Endothelial cell of umbilical vein (primary cell): ENCODE data around the gene TGFA. TPM values are rescaled to one million over a fixed set of nuclear protein-coding genes. Genes with fewer than 3 reads are reported as not detected.

Experiments
- BruUV-seq: library from RNA; stranded (reverse); fragments of 400-500 nt; replicated peaks from 2 replicates; lab custom pipeline; 2021; lab: Mats Ljungman, UMichigan
- CTCF ChIA-PET: fragments of 300-600, 350-600 bp; sonication (Branson Sonifier 250); formaldehyde crosslinking; loops from one replicate; lab custom pipeline; 2021; ENCODE audit warnings: antibody characterized with exemption, inconsistent platforms; lab: Charles Lee
- POLR2A ChIA-PET: fragments of 300-600, 350-600 bp; sonication (Branson Sonifier 250); formaldehyde crosslinking; loops from one replicate; lab custom pipeline; 2021; ENCODE audit warnings: antibody characterized with exemption, inconsistent platforms; lab: Charles Lee
- DNase-seq: peaks from one replicate; pipeline ENCODE4 v3.0.0-alpha.2; 2011; ENCODE audit warnings: low read depth, low spot score
- FAIRE-seq: peaks from 2 replicates; lab custom pipeline; 2011; peaks lifted over from hg19 to GRCh38; lab: Jason Lieb, UNC
- H2AFZ ChIP-seq: 2 replicates; pipeline ENCODE4 v1.6.0; 2012; ENCODE audit warnings: low read depth, low read length, control low read depth, inconsistent platforms
- H3K27ac ChIP-seq: 2 replicates; pipeline ENCODE4 v1.5.1; 2011; ENCODE audit warnings: low read depth, mild to moderate bottlenecking, control low read depth, low read length, moderate library complexity; ENCODE audit not compliant: insufficient read depth
- H3K27me3 ChIP-seq, 2 experiments: 2 replicates each; pipeline versions ENCODE4 v1.6.0 to v1.6.1; 2011; ENCODE audit warnings: low read length in 2 of 2, mixed read lengths in 1 of 2; ENCODE audit not compliant: control insufficient read depth in 2 of 2, insufficient read depth in 2 of 2
- H3K36me3 ChIP-seq, 2 experiments: 2 replicates in 1 of 2; 3 replicates in 1 of 2; pipeline ENCODE4 v1.5.1; 2011; ENCODE audit warnings: low read length in 2 of 2, mild to moderate bottlenecking in 1 of 2, moderate library complexity in 1 of 2; ENCODE audit not compliant: control insufficient read depth in 2 of 2, insufficient read depth in 2 of 2; ENCODE audit errors: extremely low read depth in 1 of 2
- H3K4me1 ChIP-seq: 3 replicates; pipeline ENCODE4 v1.5.1; 2011; ENCODE audit warnings: mild to moderate bottlenecking, low read length; ENCODE audit not compliant: control insufficient read depth, insufficient read depth; ENCODE audit errors: extremely low read depth
- H3K4me2 ChIP-seq: 2 replicates; pipeline ENCODE4 v1.6.1; 2011; ENCODE audit warnings: low read length, control low read depth, mixed read lengths; ENCODE audit not compliant: insufficient read depth
- H3K4me3 ChIP-seq, 3 experiments: fragments of 200-600 bp in 1 of 3; sonication (generic), shearing (Covaris generic) in 1 of 3; replicated peaks in 1 of 3; 2 replicates each; pipeline ENCODE4 v1.5.1; 2011 to 2016; ENCODE audit warnings: control low read depth in 3 of 3, low read length in 3 of 3, mild to moderate bottlenecking in 2 of 3, inconsistent platforms in 1 of 3, low read depth in 1 of 3, moderate library complexity in 1 of 3; ENCODE audit not compliant: insufficient read depth in 1 of 3
- H3K79me2 ChIP-seq: 2 replicates; pipeline ENCODE4 v1.6.0; 2012; ENCODE audit warnings: low read length, inconsistent platforms; ENCODE audit not compliant: control insufficient read depth, insufficient read depth
- H3K9ac ChIP-seq: replicated peaks from 2 replicates; pipeline ENCODE3; 2011; ENCODE audit warnings: low read length, control low read depth; ENCODE audit not compliant: insufficient read depth; ENCODE audit errors: extremely low read depth
- H3K9me1 ChIP-seq: replicated peaks from 3 replicates; pipeline ENCODE4 v1.6.0; 2011; ENCODE audit warnings: mild to moderate bottlenecking, low read length; ENCODE audit not compliant: control insufficient read depth, insufficient read depth; ENCODE audit errors: extremely low read depth
- H3K9me3 ChIP-seq: replicated peaks from 2 replicates; pipeline ENCODE4 v1.5.1; 2012; ENCODE audit warnings: low read length, inconsistent platforms; ENCODE audit not compliant: control insufficient read depth, insufficient read depth
- H4K20me1 ChIP-seq: replicated peaks from 2 replicates; pipeline ENCODE3; 2011; ENCODE audit warnings: mild to moderate bottlenecking, low read length; ENCODE audit not compliant: control insufficient read depth, insufficient read depth; ENCODE audit errors: extremely low read depth
- EZH2 ChIP-seq: IDR thresholded peaks from 2 replicates; pipeline ENCODE4 v1.6.1; 2012; ENCODE audit warnings: borderline replicate concordance, low read depth, mild to moderate bottlenecking, moderate library complexity, low read length, inconsistent platforms; ENCODE audit not compliant: severe bottlenecking
- FOS ChIP-seq: IDR thresholded peaks from 2 replicates; pipeline ENCODE4 v1.6.1; 2011; ENCODE audit warnings: mild to moderate bottlenecking, low read length, moderate library complexity, borderline replicate concordance; ENCODE audit not compliant: insufficient read depth
- GATA2 ChIP-seq: IDR thresholded peaks from 2 replicates; pipeline ENCODE4 v1.7.0; 2011; ENCODE audit warnings: low read depth, mild to moderate bottlenecking, moderate library complexity, mixed read lengths, low read length; ENCODE audit not compliant: insufficient read length, insufficient read depth
- JUN ChIP-seq: IDR thresholded peaks from 2 replicates; pipeline ENCODE4 v1.6.1; 2011; ENCODE audit warnings: borderline replicate concordance, low read depth; ENCODE audit not compliant: insufficient read length, insufficient read depth
- MYC ChIP-seq: IDR thresholded peaks from one replicate; pipeline ENCODE4 v1.6.1; 2011; ENCODE audit warnings: mild to moderate bottlenecking, low read depth, low read length
- POLR2A ChIP-seq: IDR thresholded peaks from 2 replicates; pipeline ENCODE4 v1.6.1; 2012; ENCODE audit warnings: low read depth, mild to moderate bottlenecking, control low read depth, low read length
- POLR2AphosphoS5 ChIP-seq: IDR thresholded peaks from 2 replicates; pipeline ENCODE4 v1.6.1; 2012; ENCODE audit warnings: low read depth, mild to moderate bottlenecking, control low read depth, low read length, moderate library complexity; ENCODE audit not compliant: insufficient read depth
- dilution Hi-C: fragments of 300-500 bp; cut with MboI; formaldehyde crosslinking; loops from one replicate; pipeline ENCODE4 v1.15.0; 2019; ENCODE audit warnings: low sequenced_read_pairs; ENCODE audit not compliant: extremely low pct_ligation_motif_present
- intact Hi-C: fragments of 100-400 bp; cut with micrococcal nuclease; formaldehyde crosslinking; loops from one replicate; pipeline ENCODE4 v1.10.0; 2022
- polyA plus RNA-seq, 4 experiments: library from polyadenylated mRNA; depleted of rRNA in 3 of 4; stranded (reverse) in 3 of 4; unstranded in 1 of 4; fragments of >200 nt; gene quantifications; 2 replicates each; pipeline versions ENCODE4 v1.2.1 to v1.2.3, GENCODE V29; 2011 to 2012; ENCODE audit warnings: missing spikeins in 1 of 4
- total RNA-seq: library from RNA; stranded (reverse); gene quantifications from 2 replicates; pipeline ENCODE4 v1.2.3, GENCODE V29; 2021
- TF ChIP-seq, protein P1 (sequence below): IDR thresholded peaks from 2 replicates; pipeline ENCODE4 v1.6.1; 2011; ENCODE audit not compliant: insufficient read depth, insufficient read length
- TF ChIP-seq, protein P2 (sequence below), 2 donors: IDR thresholded peaks; 1 replicate in 1 of 2; 2 replicates in 1 of 2; pipeline ENCODE4 v1.5.1; 2011; ENCODE audit warnings: low read length in 2 of 2, mild to moderate bottlenecking in 2 of 2, moderate library complexity in 2 of 2, control low read depth in 1 of 2, inconsistent platforms in 1 of 2, low read depth in 1 of 2; ENCODE audit not compliant: insufficient read depth in 1 of 2; ENCODE audit errors: extremely low read depth in 1 of 2

The TGFA gene
- total and polyA plus RNA-seq, 2 donors (not counting 3 experiments of a cell fraction or from before 2014, with no cell fraction given) = 0.22 to 0.32 TPM

DNA sequence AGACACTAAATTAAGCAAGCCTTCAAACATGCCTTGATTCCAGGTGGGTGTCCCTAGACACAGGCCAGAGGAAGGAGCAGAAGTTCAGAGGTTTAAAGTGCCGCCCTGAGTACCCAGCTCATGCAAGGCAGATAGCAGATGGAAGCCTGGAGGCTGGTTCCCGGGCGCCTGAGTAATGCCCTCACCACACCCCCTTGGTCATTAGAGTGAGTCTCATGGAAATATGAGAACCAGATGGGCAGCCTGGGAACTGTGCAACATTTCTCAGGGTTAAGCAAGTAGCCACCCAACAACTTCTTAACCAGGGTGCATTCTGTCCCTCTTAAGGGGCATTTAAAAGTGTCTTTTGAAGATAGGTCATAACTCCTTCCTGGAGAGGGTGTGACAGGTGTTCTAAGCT lies 44.1 kb downstream of the TGFA start:
- Histone ChIP-seq H3K27me3 (no peaks in the 10 kb centered on the region), H3K4me2 (no peak overlapping the region), H4K20me1 (no peaks in the 10 kb centered on the region), H3K79me2 (no peaks in the 10 kb centered on the region), H3K27ac (no peak overlapping the region), H2AFZ (no peak overlapping the region), H3K9ac (no peak overlapping the region), H3K9me3 (no peaks in the 10 kb centered on the region), H3K4me1 (no peaks in the 10 kb centered on the region), H3K4me3 (no peak overlapping the region), H3K36me3 (no peaks in the 10 kb centered on the region), H3K9me1 (no peaks in the 10 kb centered on the region)
- FAIRE-seq (no peak), DNase-seq (no peak)
- dilution Hi-C loops (no loop called here), intact Hi-C loops (no loop called here)
- CTCF ChIA-PET = no interaction called here
- BruUV-seq = no TSS peak
- TF ChIP-seq MYC (no peak), JUN (no peak), GATA2 (no peak), POLR2AphosphoS5 (no peak), EZH2 (no peak), POLR2A (no peak), FOS (no peak)
- TF ChIP-seq, protein P1, sequence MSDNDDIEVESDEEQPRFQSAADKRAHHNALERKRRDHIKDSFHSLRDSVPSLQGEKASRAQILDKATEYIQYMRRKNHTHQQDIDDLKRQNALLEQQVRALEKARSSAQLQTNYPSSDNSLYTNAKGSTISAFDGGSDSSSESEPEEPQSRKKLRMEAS = no peak
- TF ChIP-seq, protein P2, sequence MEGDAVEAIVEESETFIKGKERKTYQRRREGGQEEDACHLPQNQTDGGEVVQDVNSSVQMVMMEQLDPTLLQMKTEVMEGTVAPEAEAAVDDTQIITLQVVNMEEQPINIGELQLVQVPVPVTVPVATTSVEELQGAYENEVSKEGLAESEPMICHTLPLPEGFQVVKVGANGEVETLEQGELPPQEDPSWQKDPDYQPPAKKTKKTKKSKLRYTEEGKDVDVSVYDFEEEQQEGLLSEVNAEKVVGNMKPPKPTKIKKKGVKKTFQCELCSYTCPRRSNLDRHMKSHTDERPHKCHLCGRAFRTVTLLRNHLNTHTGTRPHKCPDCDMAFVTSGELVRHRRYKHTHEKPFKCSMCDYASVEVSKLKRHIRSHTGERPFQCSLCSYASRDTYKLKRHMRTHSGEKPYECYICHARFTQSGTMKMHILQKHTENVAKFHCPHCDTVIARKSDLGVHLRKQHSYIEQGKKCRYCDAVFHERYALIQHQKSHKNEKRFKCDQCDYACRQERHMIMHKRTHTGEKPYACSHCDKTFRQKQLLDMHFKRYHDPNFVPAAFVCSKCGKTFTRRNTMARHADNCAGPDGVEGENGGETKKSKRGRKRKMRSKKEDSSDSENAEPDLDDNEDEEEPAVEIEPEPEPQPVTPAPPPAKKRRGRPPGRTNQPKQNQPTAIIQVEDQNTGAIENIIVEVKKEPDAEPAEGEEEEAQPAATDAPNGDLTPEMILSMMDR (IDR thresholded peaks at IDR 0.05; ENCODE audit: extremely low read depth in 1 of 2, insufficient read depth in 1 of 2, low read depth in 1 of 2, low read length in 2 of 2) = no peak
- POLR2A ChIA-PET = no interaction called here
